ENCODE measurements around the gene KTN1.

The KTN1 gene

GRCh38 chr14:55662752-55663151, 82.7 kb downstream of the KTN1 start:
- DNase-seq (ENCODE audit: insufficient read length, low spot score) (no peak), FAIRE-seq (no peak)
- TF ChIP-seq, protein P1, sequence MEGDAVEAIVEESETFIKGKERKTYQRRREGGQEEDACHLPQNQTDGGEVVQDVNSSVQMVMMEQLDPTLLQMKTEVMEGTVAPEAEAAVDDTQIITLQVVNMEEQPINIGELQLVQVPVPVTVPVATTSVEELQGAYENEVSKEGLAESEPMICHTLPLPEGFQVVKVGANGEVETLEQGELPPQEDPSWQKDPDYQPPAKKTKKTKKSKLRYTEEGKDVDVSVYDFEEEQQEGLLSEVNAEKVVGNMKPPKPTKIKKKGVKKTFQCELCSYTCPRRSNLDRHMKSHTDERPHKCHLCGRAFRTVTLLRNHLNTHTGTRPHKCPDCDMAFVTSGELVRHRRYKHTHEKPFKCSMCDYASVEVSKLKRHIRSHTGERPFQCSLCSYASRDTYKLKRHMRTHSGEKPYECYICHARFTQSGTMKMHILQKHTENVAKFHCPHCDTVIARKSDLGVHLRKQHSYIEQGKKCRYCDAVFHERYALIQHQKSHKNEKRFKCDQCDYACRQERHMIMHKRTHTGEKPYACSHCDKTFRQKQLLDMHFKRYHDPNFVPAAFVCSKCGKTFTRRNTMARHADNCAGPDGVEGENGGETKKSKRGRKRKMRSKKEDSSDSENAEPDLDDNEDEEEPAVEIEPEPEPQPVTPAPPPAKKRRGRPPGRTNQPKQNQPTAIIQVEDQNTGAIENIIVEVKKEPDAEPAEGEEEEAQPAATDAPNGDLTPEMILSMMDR (IDR thresholded peaks at IDR 0.05; ENCODE audit: insufficient read depth, missing control alignments), result no peak

- TF ChIP-seq, protein P1 (IDR thresholded peaks at IDR 0.05; ENCODE audit: insufficient read depth, missing control alignments), result no peak
- DNase-seq (ENCODE audit: insufficient read length, low spot score), result no peak
- no peak for FAIRE-seq
These were observed 85.2 kb downstream of the KTN1 start for GRCh38 chr14:55665067-55665675.

DNA sequence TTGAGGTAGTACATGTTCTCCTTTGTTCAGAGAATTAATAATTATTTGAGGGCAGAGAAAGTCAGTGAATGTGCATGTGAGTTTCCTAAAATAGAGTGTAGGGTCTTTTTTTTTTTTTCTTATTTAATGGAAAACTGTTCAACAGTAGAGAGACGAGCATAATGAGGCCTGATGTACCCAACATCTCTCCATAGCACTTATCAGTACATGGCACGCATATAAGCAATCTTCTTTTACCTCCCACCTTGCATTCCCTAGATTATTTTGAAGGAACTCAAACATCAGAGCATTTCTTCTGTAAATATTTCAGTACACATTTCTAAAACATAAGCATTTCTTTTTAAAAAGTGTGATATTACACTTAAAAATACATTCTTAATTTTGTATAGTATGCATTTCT, 87.8 kb downstream of the KTN1 start:
- FAIRE-seq, result no peak
- TF ChIP-seq, protein P1 (IDR thresholded peaks at IDR 0.05; ENCODE audit: insufficient read depth, missing control alignments), result no peak
- DNase-seq (ENCODE audit: insufficient read length, low spot score), result no peak

DNA sequence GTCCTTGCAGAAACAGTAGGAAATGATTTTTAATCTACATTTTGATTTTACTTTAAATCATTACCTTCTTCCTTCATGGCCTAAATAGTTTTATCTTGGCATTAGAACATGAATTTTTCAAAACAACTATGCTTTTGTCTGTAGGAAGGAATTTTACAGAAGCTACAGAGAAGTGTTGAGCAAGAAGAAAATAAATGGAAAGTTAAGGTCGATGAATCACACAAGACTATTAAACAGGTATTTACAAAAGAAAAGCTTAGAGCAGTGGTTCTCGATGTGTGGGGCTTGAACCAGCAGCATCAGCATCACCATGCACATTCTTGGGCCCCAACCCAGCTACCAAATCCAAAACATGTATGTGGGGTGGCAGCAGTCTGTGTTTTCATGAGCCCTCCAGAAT, 91.6 kb downstream of the KTN1 start:
- DNase-seq (ENCODE audit: insufficient read length, low spot score), result no peak
- TF ChIP-seq, protein P1 (IDR thresholded peaks at IDR 0.05; ENCODE audit: insufficient read depth, missing control alignments), result no peak
- no peak for FAIRE-seq

GRCh38 chr14:55673048-55673447, 93.0 kb downstream of the KTN1 start:
- DNase-seq (ENCODE audit: insufficient read length, low spot score) (no peak), FAIRE-seq (no peak)

GRCh38 chr14:55681096-55681495, 101.1 kb downstream of the KTN1 start:
- DNase-seq (ENCODE audit: insufficient read length, low spot score) (no peak), FAIRE-seq (peak; percentile 53)
- TF ChIP-seq, protein P1 (IDR thresholded peaks at IDR 0.05; ENCODE audit: insufficient read depth, missing control alignments), result no peak

More at GRCh38 chr14:55673048-55673447, 93.0 kb downstream of the KTN1 start:
- TF ChIP-seq, protein P1 (IDR thresholded peaks at IDR 0.05; ENCODE audit: insufficient read depth, missing control alignments), result no peak

DNA sequence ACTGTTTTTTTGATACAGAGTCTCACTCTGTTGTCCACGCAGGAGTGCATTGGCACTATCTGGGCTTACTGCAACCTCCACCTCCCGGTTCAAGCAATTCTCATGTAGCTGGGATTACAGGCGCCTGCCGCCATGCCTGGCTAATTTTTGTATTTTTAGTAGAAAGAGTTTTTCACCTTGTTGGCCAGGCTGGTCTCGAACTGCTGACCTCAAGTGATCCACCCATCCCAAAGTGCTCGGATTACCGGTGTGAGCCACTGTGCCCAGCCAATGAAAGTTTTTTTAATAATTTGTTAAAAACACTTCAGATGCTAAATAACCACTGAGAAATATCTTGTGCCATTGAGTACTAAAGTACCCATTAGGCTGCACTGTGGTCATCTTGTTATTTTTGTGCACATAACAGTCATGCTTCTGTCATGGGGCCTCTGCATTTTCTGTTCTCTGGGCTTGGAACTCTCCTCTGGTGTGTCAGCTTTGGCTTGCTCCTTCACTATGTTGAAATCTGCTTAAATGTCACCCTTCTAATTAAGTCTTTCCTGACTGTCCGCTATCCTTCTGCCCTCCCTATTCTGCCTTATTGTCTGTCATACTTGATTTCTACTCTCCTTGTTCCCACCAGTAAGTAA, 105.1 kb downstream of the KTN1 start:
- TF ChIP-seq, protein P1 (IDR thresholded peaks at IDR 0.05; ENCODE audit: insufficient read depth, missing control alignments), result no peak
- DNase-seq (ENCODE audit: insufficient read length, low spot score) (no peak), FAIRE-seq (no peak)

Data from D721Med (cell line).